ENCODE results near the gene VIL1. TPM values are rescaled to one million over a fixed set of nuclear protein-coding genes. Genes with fewer than 3 reads are reported as not detected.

The VIL1 gene
- total and polyA plus RNA-seq, 2 of the 13 experiments (the other 11 are each of a cell fraction or from before 2014, with no cell fraction given): 287 to 301 TPM

GRCh38 chr2:218399391-218400166, 19.3 kb upstream of the VIL1 start, which contains the start of gene CTDSP1 (continued):
- TF ChIP-seq RAD21 (CRISPR knock-in tag; IDR thresholded peaks at IDR 0.05): peak; percentile 86
- peak; percentile 86 for TF ChIP-seq SKI (IDR thresholded peaks at IDR 0.05; ENCODE audit: partially characterized antibody)
- TF ChIP-seq RAD51 (IDR thresholded peaks at IDR 0.05; ENCODE audit: borderline replicate concordance): no peak
- TF ChIP-seq ELF3 (CRISPR knock-in tag; IDR thresholded peaks at IDR 0.05): peak; percentile 71
- TF ChIP-seq ZNF687 (CRISPR knock-in tag; IDR thresholded peaks at IDR 0.05): peak; percentile 73
- TF ChIP-seq USF2 (IDR thresholded peaks at IDR 0.05; ENCODE audit: low read depth, low read length): no peak
- TF ChIP-seq USF2 (CRISPR knock-in tag; IDR thresholded peaks at IDR 0.05; ENCODE audit: borderline replicate concordance): no peak; the same call in 1 of the 2 replicates
- peak; percentile 66; the same call in 1 of the 2 replicates for TF ChIP-seq ADNP (CRISPR knock-in tag; IDR thresholded peaks at IDR 0.05)
- TF ChIP-seq TCF7 (IDR thresholded peaks at IDR 0.05; ENCODE audit: low read depth): no peak
- no peak for TF ChIP-seq STAT6 (CRISPR knock-in tag; IDR thresholded peaks at IDR 0.05; ENCODE audit: borderline replicate concordance)
- TF ChIP-seq JUN (CRISPR knock-in tag; IDR thresholded peaks at IDR 0.05): no peak
- peak; percentile 27; the same call in 1 of the 2 replicates for TF ChIP-seq MIER3 (CRISPR knock-in tag; IDR thresholded peaks at IDR 0.05; ENCODE audit: borderline replicate concordance)
- TF ChIP-seq ZNF644 (CRISPR knock-in tag; IDR thresholded peaks at IDR 0.05; ENCODE audit: low read depth): no peak
- TF ChIP-seq ZNF720 (CRISPR knock-in tag; IDR thresholded peaks at IDR 0.05): no peak
- no peak for TF ChIP-seq RBM39 (IDR thresholded peaks at IDR 0.05; ENCODE audit: low read depth, low read length, poor library complexity, severe bottlenecking)
- no peak; the same call in 1 of the 2 replicates for TF ChIP-seq ESRRA (CRISPR knock-in tag; IDR thresholded peaks at IDR 0.05; ENCODE audit: low read depth)
- peak; percentile 5 for TF ChIP-seq ZNF503 (CRISPR knock-in tag; IDR thresholded peaks at IDR 0.05)

All from HepG2 (cell line).